ENCODE measurements around the gene PPIH.

GRCh38 chr1:42700006-42700405 is 41.8 kb downstream of the PPIH start:
- TF ChIP-seq POLR2A (IDR thresholded peaks at IDR 0.05) (no peak), CTCF (IDR thresholded peaks at IDR 0.05) (no peak)

Measured in adrenal gland (tissue), 5 donors.